Left lung (tissue), 10 donors: Measurements from ENCODE around the gene CTNND2. TPM values are rescaled to one million over a fixed set of nuclear protein-coding genes. Genes with fewer than 3 reads are reported as not detected.

Source experiments
- ATAC-seq: fragments of 200-7000 bp; cut with Tn5 transposase; one replicate; pipeline ENCODE4 v1.9.1; 2020; ENCODE audit warnings: moderate library complexity
- DNase-seq, 4 donors: peaks; one replicate each; pipeline ENCODE4 v3.0.0-alpha.2; 2013 to 2020
- H3K27ac ChIP-seq, 2 donors: fragments of 200-600 bp; sonication (generic) in 1 of 2; one replicate each; pipeline versions ENCODE4 v1.5.0 to v1.8.0; 2020 to 2021
- H3K27me3 ChIP-seq, 2 donors: fragments of 200-600 bp; sonication (generic) in 1 of 2; one replicate each; pipeline versions ENCODE4 v1.5.0 to v1.8.0; 2020 to 2021
- H3K36me3 ChIP-seq, 2 donors: fragments of 200-600 bp; sonication (generic) in 1 of 2; one replicate each; pipeline versions ENCODE4 v1.5.0 to v1.8.0; 2020 to 2021
- H3K4me1 ChIP-seq, 2 donors: fragments of 200-600 bp; one replicate each; pipeline ENCODE4 v1.8.0; 2021
- H3K4me3 ChIP-seq, 2 donors: fragments of 200-600 bp; sonication (generic) in 1 of 2; one replicate each; pipeline versions ENCODE4 v1.5.0 to v1.8.0; 2020 to 2021; ENCODE audit warnings: mild to moderate bottlenecking in 1 of 2
- H3K9me3 ChIP-seq, 2 donors: fragments of 200-600 bp; sonication (generic) in 1 of 2; one replicate each; pipeline versions ENCODE4 v1.5.0 to v1.8.0; 2020 to 2021
- CTCF ChIP-seq, 2 donors: fragments of 200-600 bp; sonication (generic) in 1 of 2; IDR thresholded peaks; one replicate each; pipeline versions ENCODE4 v1.5.0 to v1.8.0; 2021; ENCODE audit warnings: antibody characterized with exemption in 2 of 2
- intact Hi-C, 2 donors: fragments of 100-400 bp; cut with DNase I; formaldehyde crosslinking; loops; one replicate each; pipeline versions ENCODE4 v1.11.2 to v1.14.2; 2022
- polyA plus RNA-seq, 6 donors: library from polyadenylated mRNA; unstranded; fragments of 120-200 nt; gene quantifications; one replicate each; pipeline ENCODE4 v1.2.1, GENCODE V29; 2013; ENCODE audit not compliant: insufficient read length in 6 of 6
- total RNA-seq, 2 donors: library from RNA; stranded (reverse); fragmentation: NEBNext Ultra II Directional; extraction: Animal tissue kit (Norgen Biotek cat#: 25700); gene quantifications; one replicate each; pipeline ENCODE4 v1.2.1, GENCODE V29; 2021
- donor health status: DM: no; HTN: yes; CAD: no.
- donor health status: DM: no; HTN: no; CAD: no.

Gene CTNND2
- total and polyA plus RNA-seq, 8 donors, result 1.2 to 4.2 (median 2.2) TPM; not detected in 1

GRCh38 chr5:11432116-11432515, 472.1 kb downstream of the CTNND2 start:
- DNase-seq (no peak), ATAC-seq (no peak)
- H3K36me3 ChIP-seq, result no peaks in the 10 kb centered on the region
- no peak for TF ChIP-seq CTCF (IDR thresholded peaks at IDR 0.05)
- no peak overlapping the region for H3K4me3 ChIP-seq
- intact Hi-C loops, result no loop called here
- H3K27ac ChIP-seq, result no peak overlapping the region
- H3K4me1 ChIP-seq, result no peaks in the 10 kb centered on the region
- no peaks in the 10 kb centered on the region for H3K27me3 ChIP-seq
- H3K9me3 ChIP-seq, result no peaks in the 10 kb centered on the region

- no peak for DNase-seq
- intact Hi-C loops, result no loop called here
- Histone ChIP-seq H3K9me3 (no peaks in the 10 kb centered on the region), H3K27ac (no peak overlapping the region), H3K4me3 (no peak overlapping the region), H3K36me3 (no peaks in the 10 kb centered on the region), H3K4me1 (no peaks in the 10 kb centered on the region), H3K27me3 (no peaks in the 10 kb centered on the region)
- no peak for ATAC-seq
- no peak for TF ChIP-seq CTCF (IDR thresholded peaks at IDR 0.05)
These were observed 475.0 kb downstream of the CTNND2 start for GRCh38 chr5:11429254-11429653.

DNA sequence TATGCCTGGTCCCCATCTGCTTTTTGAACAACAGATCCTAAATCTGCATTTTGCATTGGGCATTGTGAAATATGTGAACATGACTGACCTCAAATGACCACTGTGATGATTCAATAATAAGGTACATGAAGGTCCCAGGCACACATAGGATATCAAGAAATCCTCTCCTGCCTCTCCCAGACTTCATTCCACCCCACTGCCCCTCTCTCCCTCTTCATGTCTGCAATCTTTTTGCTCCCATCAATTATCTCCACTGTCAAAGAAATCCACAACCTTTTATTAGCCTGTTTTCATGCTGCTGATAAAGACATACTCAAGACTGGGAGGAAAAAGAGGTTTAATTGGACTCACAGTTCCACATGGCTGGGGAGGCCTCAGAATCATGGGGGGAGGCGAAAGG, 476.7 kb downstream of the CTNND2 start:
- no peaks in the 10 kb centered on the region for H3K36me3 ChIP-seq
- H3K27me3 ChIP-seq, result no peaks in the 10 kb centered on the region
- H3K4me3 ChIP-seq, result no peak overlapping the region
- TF ChIP-seq CTCF (IDR thresholded peaks at IDR 0.05), result no peak
- ATAC-seq (no peak), DNase-seq (no peak)
- no peaks in the 10 kb centered on the region for H3K4me1 ChIP-seq
- H3K9me3 ChIP-seq, result no peaks in the 10 kb centered on the region
- no peak overlapping the region for H3K27ac ChIP-seq
- intact Hi-C loops, result no loop called here

DNA sequence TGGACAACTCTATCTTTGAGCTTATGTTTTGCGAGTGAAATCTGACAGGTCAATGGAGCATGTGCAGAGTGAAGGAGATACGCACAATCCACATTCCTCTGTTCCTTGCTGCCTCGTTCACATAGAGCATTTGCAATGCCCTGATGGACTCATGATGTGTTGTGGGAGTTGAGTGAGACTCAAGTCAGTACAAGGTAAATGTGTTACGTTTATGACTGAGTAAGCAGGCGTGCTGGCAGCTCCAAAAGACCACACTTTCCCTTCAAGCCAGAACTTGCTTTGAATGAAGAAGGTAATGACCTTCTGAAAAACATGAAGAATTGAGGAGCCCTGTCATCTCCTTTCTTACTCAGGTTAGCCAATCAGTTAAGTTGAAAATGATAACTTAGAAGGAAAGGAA, 477.8 kb downstream of the CTNND2 start:
- no peak for ATAC-seq
- TF ChIP-seq CTCF (IDR thresholded peaks at IDR 0.05), result no peak
- no peak for DNase-seq

DNA sequence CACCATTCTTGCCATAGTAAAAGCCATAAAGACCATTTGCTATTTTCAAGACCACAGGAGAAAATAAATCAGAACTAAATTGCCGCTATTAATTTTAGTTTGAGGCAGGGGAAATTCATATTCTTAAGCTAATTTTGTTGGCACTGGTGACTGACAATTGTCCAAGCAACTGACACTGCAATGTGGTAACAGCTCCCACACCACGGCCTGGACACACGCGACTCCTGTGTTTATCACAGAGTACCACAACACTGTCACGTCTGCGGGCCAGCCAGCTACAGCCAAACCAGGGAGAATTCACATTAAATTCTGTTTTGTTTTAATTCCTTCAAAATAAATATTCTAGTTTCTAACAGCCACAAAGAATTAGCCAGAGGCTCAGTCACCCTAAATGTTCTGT, 481.9 kb downstream of the CTNND2 start:
- Histone ChIP-seq H3K9me3 (peaks cover 0 to 7% of the 10 kb centered on the region in 2 donors), H3K4me3 (no peak overlapping the region), H3K36me3 (no peaks in the 10 kb centered on the region), H3K27me3 (no peaks in the 10 kb centered on the region), H3K4me1 (no peaks in the 10 kb centered on the region), H3K27ac (no peak overlapping the region)
- intact Hi-C loops, result no loop called here
- DNase-seq (no peak), ATAC-seq (no peak)
- TF ChIP-seq CTCF (IDR thresholded peaks at IDR 0.05), result no peak

More for the DNA sequence above, 477.8 kb downstream of the CTNND2 start:
- H3K27me3 ChIP-seq, result no peaks in the 10 kb centered on the region
- intact Hi-C loops, result no loop called here
- H3K4me3 ChIP-seq, result no peak overlapping the region
- no peaks in the 10 kb centered on the region for H3K4me1 ChIP-seq
- H3K9me3 ChIP-seq, result no peaks in the 10 kb centered on the region
- H3K36me3 ChIP-seq, result no peaks in the 10 kb centered on the region
- no peak overlapping the region for H3K27ac ChIP-seq
